Measurements from ENCODE around the gene FHL5.
A peak's percentile ranks its signal among the peaks of the same experiment; 100 is the strongest.

FHL5 gene

GRCh38 chr6:96620851-96621250 lies 57.9 kb downstream of the FHL5 start:
- H3K27ac ChIP-seq, result no peak overlapping the region
- no peaks in the 10 kb centered on the region for H4K20me1 ChIP-seq (ENCODE audit: insufficient read depth)
- H3K9ac ChIP-seq, result no peak overlapping the region
- no peak overlapping the region for H3K4me3 ChIP-seq (IDR thresholded peaks at IDR 0.05; ENCODE audit: insufficient read depth, low read depth, low read length)
- no peaks in the 10 kb centered on the region for H3K4me1 ChIP-seq (ENCODE audit: low read depth, poor library complexity, severe bottlenecking)
- H2AFZ ChIP-seq (ENCODE audit: low read depth), result no peak overlapping the region
- TF ChIP-seq CTCF (conservative IDR thresholded peaks at IDR 0.05; ENCODE audit: low read depth, low read length), result no peak
- H3K36me3 ChIP-seq (ENCODE audit: insufficient read depth), result no peaks in the 10 kb centered on the region
- no peaks in the 10 kb centered on the region for H3K27me3 ChIP-seq (ENCODE audit: insufficient read depth, low read depth)
- no peak overlapping the region for H3K4me2 ChIP-seq
- no peaks in the 10 kb centered on the region for H3K79me2 ChIP-seq (ENCODE audit: insufficient read depth, low read depth)

- no peak overlapping the region for H3K9ac ChIP-seq
- H2AFZ ChIP-seq (ENCODE audit: low read depth), result no peak overlapping the region
- no peaks in the 10 kb centered on the region for H3K36me3 ChIP-seq (ENCODE audit: insufficient read depth)
- no peak overlapping the region for H3K27ac ChIP-seq
- H4K20me1 ChIP-seq (ENCODE audit: insufficient read depth), result no peaks in the 10 kb centered on the region
- no peak overlapping the region for H3K4me2 ChIP-seq
- no peaks in the 10 kb centered on the region for H3K79me2 ChIP-seq (ENCODE audit: insufficient read depth, low read depth)
- no peaks in the 10 kb centered on the region for H3K27me3 ChIP-seq (ENCODE audit: insufficient read depth, low read depth)
- no peak overlapping the region for H3K4me3 ChIP-seq (IDR thresholded peaks at IDR 0.05; ENCODE audit: insufficient read depth, low read depth, low read length)
- TF ChIP-seq CTCF (conservative IDR thresholded peaks at IDR 0.05; ENCODE audit: low read depth, low read length), result no peak
- H3K4me1 ChIP-seq (ENCODE audit: low read depth, poor library complexity, severe bottlenecking), result peaks cover 3% of the 10 kb centered on the region
Measured at GRCh38 chr6:96621983-96622382, 59.1 kb downstream of the FHL5 start.

- no peaks in the 10 kb centered on the region for H3K27me3 ChIP-seq (ENCODE audit: insufficient read depth, low read depth)
- H3K4me2 ChIP-seq, result no peak overlapping the region
- TF ChIP-seq CTCF (conservative IDR thresholded peaks at IDR 0.05; ENCODE audit: low read depth, low read length), result no peak
- no peaks in the 10 kb centered on the region for H3K79me2 ChIP-seq (ENCODE audit: insufficient read depth, low read depth)
- H3K27ac ChIP-seq, result no peak overlapping the region
- no peaks in the 10 kb centered on the region for H3K36me3 ChIP-seq (ENCODE audit: insufficient read depth)
- H3K9ac ChIP-seq, result no peak overlapping the region
- H3K4me1 ChIP-seq (ENCODE audit: low read depth, poor library complexity, severe bottlenecking), result peaks cover 6% of the 10 kb centered on the region
- no peak overlapping the region for H3K4me3 ChIP-seq (IDR thresholded peaks at IDR 0.05; ENCODE audit: insufficient read depth, low read depth, low read length)
- H4K20me1 ChIP-seq (ENCODE audit: insufficient read depth), result no peaks in the 10 kb centered on the region
- H2AFZ ChIP-seq (ENCODE audit: low read depth), result no peak overlapping the region
Measured at GRCh38 chr6:96624957-96625356, 62.0 kb downstream of the FHL5 start.

GRCh38 chr6:96626759-96627364 lies 63.9 kb downstream of the FHL5 start:
- Histone ChIP-seq H3K27me3 (ENCODE audit: insufficient read depth, low read depth) (no peaks in the 10 kb centered on the region), H3K9ac (no peak overlapping the region), H3K4me1 (ENCODE audit: low read depth, poor library complexity, severe bottlenecking) (peaks cover 6% of the 10 kb centered on the region), H3K79me2 (ENCODE audit: insufficient read depth, low read depth) (no peaks in the 10 kb centered on the region), H3K27ac (no peak overlapping the region), H3K4me3 (IDR thresholded peaks at IDR 0.05; ENCODE audit: insufficient read depth, low read depth, low read length) (no peak overlapping the region), H3K4me2 (peak overlapping the region; percentile 30; the same call in 1 of the 2 replicates), H2AFZ (ENCODE audit: low read depth) (no peak overlapping the region), H4K20me1 (ENCODE audit: insufficient read depth) (no peaks in the 10 kb centered on the region), H3K36me3 (ENCODE audit: insufficient read depth) (no peaks in the 10 kb centered on the region)
- TF ChIP-seq CTCF (conservative IDR thresholded peaks at IDR 0.05; ENCODE audit: low read depth, low read length), result peak; percentile 54
